ENCODE measurements around the gene PRX. TPM values are rescaled to one million over a fixed set of nuclear protein-coding genes. Genes with fewer than 3 reads are reported as not detected.

Gene PRX
- total and polyA plus RNA-seq, 2 of the 13 experiments (the other 11 are each of a cell fraction or from before 2014, with no cell fraction given), result 0.66 TPM

DNA sequence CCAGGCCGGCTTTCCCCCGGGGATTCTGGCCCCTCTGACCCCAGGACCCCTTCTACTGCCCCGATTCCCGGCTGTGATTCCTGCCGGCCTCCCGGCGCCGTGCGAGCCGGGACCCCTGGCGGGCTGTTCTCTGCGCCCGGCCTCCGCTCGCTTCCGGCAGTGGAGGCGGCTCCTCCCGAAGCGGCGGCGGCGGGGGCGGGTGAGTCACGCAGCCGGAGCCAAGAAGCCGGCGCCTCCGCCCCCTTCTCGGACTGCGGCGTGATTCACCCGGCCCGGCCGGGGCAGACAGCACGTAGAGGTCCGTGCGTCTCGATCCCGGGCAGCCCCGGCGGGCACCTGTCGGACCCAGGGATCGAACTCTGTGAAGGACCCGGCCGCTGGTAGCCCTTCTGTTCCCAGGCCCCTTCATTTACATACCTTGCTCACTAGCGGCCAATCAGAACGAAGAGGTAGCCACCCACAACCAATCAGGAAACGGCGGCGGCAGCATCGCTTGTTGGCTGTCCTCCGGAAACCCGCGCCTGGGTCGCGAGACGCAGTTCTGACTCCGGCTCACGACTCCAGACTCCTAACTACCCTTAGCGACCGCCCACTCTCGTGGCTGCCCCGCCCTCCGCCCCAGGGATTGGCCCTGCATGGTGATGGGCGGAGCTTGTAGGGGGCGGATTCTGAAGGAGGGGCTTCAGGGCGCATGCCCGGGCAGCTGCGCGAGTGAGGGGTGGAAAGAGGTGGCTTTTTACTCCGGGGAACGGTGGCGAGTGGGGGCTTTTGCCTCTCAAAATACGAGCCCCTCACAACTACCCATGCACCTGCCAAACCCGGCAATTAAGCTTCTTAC lies 12.5 kb upstream of the PRX start, which contains the start of gene SERTAD1 (continued):
- TF ChIP-seq, protein P1, sequence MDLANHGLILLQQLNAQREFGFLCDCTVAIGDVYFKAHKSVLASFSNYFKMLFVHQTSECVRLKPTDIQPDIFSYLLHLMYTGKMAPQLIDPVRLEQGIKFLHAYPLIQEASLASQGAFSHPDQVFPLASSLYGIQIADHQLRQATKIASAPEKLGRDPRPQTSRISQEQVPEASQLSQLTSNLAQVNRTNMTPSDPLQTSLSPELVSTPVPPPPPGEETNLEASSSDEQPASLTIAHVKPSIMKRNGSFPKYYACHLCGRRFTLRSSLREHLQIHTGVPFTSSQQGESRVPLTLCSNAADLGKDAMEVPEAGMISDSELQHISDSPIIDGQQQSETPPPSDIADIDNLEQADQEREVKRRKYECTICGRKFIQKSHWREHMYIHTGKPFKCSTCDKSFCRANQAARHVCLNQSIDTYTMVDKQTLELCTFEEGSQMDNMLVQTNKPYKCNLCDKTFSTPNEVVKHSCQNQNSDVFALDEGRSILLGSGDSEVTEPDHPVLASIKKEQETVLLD (CRISPR knock-in tag; IDR thresholded peaks at IDR 0.05; ENCODE audit: low read depth), result no peak
- TF ChIP-seq, protein P2, sequence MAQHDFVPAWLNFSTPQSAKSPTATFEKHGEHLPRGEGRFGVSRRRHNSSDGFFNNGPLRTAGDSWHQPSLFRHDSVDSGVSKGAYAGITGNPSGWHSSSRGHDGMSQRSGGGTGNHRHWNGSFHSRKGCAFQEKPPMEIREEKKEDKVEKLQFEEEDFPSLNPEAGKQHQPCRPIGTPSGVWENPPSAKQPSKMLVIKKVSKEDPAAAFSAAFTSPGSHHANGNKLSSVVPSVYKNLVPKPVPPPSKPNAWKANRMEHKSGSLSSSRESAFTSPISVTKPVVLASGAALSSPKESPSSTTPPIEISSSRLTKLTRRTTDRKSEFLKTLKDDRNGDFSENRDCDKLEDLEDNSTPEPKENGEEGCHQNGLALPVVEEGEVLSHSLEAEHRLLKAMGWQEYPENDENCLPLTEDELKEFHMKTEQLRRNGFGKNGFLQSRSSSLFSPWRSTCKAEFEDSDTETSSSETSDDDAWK (CRISPR knock-in tag; IDR thresholded peaks at IDR 0.05), result no peak
- TF ChIP-seq MIER2 (CRISPR knock-in tag; IDR thresholded peaks at IDR 0.05) (no peak), ZNF441 (CRISPR knock-in tag; IDR thresholded peaks at IDR 0.05; ENCODE audit: borderline replicate concordance) (peak; percentile 88), REL (CRISPR knock-in tag; conservative IDR thresholded peaks at IDR 0.05) (no peak), MIER3 (CRISPR knock-in tag; IDR thresholded peaks at IDR 0.05; ENCODE audit: borderline replicate concordance) (0 out of 2 replicates have a peak, but pooled peaks have one; percentile 18), ZFP36L1 (CRISPR knock-in tag; IDR thresholded peaks at IDR 0.05) (peak; percentile 61; the same call in 1 of the 2 replicates), ZFP36 (IDR thresholded peaks at IDR 0.05; ENCODE audit: borderline replicate concordance, low read depth, low read length, partially characterized antibody) (no peak), ZNF232 (CRISPR knock-in tag; IDR thresholded peaks at IDR 0.05; ENCODE audit: borderline replicate concordance) (peak; percentile 80; the same call in 1 of the 2 replicates), ZNF143 (CRISPR knock-in tag; IDR thresholded peaks at IDR 0.05) (peak; percentile 53; the same call in 1 of the 2 replicates), ZBTB21 (CRISPR knock-in tag; IDR thresholded peaks at IDR 0.05) (no peak), RFXAP (CRISPR knock-in tag; IDR thresholded peaks at IDR 0.05; ENCODE audit: borderline replicate concordance) (peak; percentile 96), HDAC2 (CRISPR knock-in tag; IDR thresholded peaks at IDR 0.05) (peak; percentile 11; the same call in 1 of the 2 replicates), ZFX (CRISPR knock-in tag; IDR thresholded peaks at IDR 0.05; ENCODE audit: low read depth) (peak; percentile 54; the same call in 1 of the 2 replicates), IRF2 (CRISPR knock-in tag; IDR thresholded peaks at IDR 0.05) (peak; percentile 49; the same call in 1 of the 2 replicates)
- TF ChIP-seq, protein P3, sequence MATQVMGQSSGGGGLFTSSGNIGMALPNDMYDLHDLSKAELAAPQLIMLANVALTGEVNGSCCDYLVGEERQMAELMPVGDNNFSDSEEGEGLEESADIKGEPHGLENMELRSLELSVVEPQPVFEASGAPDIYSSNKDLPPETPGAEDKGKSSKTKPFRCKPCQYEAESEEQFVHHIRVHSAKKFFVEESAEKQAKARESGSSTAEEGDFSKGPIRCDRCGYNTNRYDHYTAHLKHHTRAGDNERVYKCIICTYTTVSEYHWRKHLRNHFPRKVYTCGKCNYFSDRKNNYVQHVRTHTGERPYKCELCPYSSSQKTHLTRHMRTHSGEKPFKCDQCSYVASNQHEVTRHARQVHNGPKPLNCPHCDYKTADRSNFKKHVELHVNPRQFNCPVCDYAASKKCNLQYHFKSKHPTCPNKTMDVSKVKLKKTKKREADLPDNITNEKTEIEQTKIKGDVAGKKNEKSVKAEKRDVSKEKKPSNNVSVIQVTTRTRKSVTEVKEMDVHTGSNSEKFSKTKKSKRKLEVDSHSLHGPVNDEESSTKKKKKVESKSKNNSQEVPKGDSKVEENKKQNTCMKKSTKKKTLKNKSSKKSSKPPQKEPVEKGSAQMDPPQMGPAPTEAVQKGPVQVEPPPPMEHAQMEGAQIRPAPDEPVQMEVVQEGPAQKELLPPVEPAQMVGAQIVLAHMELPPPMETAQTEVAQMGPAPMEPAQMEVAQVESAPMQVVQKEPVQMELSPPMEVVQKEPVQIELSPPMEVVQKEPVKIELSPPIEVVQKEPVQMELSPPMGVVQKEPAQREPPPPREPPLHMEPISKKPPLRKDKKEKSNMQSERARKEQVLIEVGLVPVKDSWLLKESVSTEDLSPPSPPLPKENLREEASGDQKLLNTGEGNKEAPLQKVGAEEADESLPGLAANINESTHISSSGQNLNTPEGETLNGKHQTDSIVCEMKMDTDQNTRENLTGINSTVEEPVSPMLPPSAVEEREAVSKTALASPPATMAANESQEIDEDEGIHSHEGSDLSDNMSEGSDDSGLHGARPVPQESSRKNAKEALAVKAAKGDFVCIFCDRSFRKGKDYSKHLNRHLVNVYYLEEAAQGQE (IDR thresholded peaks at IDR 0.05; ENCODE audit: borderline replicate concordance in 1 of 2, low read depth in 1 of 2, low read length in 2 of 2), result peak in 1 of 2 experiments; percentile 27; a peak in 1 of 4 replicates
- TF ChIP-seq, protein P4, sequence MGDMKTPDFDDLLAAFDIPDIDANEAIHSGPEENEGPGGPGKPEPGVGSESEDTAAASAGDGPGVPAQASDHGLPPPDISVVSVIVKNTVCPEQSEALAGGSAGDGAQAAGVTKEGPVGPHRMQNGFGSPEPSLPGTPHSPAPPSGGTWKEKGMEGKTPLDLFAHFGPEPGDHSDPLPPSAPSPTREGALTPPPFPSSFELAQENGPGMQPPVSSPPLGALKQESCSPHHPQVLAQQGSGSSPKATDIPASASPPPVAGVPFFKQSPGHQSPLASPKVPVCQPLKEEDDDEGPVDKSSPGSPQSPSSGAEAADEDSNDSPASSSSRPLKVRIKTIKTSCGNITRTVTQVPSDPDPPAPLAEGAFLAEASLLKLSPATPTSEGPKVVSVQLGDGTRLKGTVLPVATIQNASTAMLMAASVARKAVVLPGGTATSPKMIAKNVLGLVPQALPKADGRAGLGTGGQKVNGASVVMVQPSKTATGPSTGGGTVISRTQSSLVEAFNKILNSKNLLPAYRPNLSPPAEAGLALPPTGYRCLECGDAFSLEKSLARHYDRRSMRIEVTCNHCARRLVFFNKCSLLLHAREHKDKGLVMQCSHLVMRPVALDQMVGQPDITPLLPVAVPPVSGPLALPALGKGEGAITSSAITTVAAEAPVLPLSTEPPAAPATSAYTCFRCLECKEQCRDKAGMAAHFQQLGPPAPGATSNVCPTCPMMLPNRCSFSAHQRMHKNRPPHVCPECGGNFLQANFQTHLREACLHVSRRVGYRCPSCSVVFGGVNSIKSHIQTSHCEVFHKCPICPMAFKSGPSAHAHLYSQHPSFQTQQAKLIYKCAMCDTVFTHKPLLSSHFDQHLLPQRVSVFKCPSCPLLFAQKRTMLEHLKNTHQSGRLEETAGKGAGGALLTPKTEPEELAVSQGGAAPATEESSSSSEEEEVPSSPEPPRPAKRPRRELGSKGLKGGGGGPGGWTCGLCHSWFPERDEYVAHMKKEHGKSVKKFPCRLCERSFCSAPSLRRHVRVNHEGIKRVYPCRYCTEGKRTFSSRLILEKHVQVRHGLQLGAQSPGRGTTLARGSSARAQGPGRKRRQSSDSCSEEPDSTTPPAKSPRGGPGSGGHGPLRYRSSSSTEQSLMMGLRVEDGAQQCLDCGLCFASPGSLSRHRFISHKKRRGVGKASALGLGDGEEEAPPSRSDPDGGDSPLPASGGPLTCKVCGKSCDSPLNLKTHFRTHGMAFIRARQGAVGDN (CRISPR knock-in tag; IDR thresholded peaks at IDR 0.05), result peak; percentile 76

Data from HepG2 (cell line).